ENCODE measurements around the gene CNEP1R1.

CNEP1R1 gene

GRCh38 chr16:50065624-50066481, 40.8 kb downstream of the CNEP1R1 start, which contains the start of gene HEATR3:
HEATR3 (plus strand) TSS chr16:50065970; CDS start chr16:50066132, 162 bp downstream.
- peak; percentile 77 for DNase-seq

GRCh38 chr16:50066482-50067289, 41.7 kb downstream of the CNEP1R1 start:
- no peak for DNase-seq

- DNase-seq, result no peak
These were observed 42.3 kb downstream of the CNEP1R1 start for GRCh38 chr16:50067290-50067853.

DNA sequence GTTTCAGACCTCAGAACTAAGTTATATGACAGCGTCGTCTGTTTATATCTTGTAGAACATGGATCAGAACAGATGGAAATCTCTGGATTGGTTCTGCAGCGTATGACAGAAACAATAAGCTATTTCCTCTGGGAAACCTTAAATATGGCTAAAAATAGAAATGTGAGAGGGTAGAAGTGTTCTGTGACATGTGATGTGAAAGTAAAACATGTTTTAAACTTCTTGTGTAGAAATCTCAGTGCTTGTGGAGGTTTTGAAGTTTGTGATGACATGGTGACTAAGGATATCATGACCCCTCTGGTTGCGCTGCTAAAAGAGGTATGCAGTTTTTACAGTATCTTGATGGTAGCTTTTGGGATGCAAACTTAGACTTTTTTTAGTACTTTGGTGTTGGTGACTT, 43.5 kb downstream of the CNEP1R1 start:
- no peak for DNase-seq

DNA sequence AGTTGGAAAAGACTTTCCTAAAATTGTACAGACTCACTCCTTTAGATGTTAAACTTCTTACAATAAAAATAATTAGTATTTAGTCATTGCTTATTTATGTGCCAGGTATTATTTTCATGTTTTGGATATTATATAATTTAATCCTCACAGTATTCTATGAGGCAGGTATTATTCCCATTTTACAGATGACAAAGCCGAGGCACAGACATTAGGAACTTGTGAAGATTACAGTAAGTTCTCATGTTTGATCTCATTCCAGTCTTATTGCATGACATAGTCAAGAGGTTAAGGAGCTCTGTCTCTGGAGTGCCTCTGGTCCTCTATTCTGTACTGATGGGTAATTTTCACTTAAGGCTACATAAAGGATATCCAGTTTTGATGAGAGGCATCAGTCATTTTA, 44.0 kb downstream of the CNEP1R1 start:
- DNase-seq, result no peak

- no peak for DNase-seq
These were observed 46.1 kb downstream of the CNEP1R1 start for GRCh38 chr16:50071075-50071671.

DNA sequence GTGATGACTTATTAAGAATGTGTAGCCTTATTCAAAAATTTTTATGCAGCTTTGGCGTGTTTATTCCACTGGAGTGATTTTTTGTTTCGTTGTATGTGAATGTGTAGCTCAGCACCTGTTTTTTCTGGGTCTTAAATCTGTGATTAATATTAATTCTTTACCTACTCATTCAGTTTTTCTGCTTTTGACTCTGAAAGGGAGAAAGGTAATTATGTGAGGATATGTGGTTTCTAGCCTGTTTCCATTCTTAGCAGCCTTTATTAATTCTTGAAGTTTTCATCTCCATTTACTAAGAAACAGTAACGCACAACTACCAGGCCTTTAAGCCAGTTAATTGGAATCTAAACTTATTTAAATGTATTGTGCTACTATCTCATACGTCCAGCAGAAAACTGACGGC, 47.7 kb downstream of the CNEP1R1 start:
- DNase-seq, result no peak

DNA sequence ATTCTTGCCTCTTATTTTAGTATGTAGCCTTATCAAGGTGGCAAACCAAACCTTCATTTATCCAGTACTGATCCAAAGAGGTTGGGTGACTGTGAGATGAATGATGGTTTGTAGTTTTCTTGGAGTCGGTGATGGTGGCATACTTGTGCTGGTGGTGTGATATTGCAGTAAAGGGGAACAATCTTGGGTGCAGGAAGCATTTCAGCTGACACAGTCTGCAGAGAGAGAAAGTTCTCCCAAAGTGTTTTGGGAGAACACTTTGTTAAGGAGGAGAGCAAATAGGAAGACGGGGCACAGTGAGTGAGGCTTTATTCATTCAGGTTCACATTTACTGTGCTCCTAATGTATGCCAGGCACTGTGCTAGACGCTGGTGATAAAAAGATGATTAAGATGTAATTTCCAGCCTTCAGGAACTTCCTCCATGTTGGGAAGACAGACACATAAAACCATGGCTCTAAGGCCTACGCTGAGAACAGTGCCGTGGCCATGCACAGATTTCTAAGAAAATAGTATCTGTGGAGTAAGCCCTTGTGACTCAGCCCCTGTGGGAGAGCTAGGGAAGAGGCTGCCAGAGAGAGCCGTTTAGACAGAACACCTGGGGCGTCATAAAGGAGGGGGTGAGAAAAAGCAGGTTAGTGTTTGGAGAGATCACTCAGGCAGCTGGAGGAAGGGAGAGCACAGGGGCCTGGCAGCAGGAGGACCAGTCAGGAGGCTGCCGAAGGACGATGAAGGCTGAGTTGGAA, 54.5 kb downstream of the CNEP1R1 start:
- no peak for DNase-seq

- no peak for DNase-seq
These were observed 56.5 kb downstream of the CNEP1R1 start for GRCh38 chr16:50081428-50082018.

GRCh38 chr16:50083996-50084395, 59.0 kb downstream of the CNEP1R1 start:
- no peak for DNase-seq

DNA sequence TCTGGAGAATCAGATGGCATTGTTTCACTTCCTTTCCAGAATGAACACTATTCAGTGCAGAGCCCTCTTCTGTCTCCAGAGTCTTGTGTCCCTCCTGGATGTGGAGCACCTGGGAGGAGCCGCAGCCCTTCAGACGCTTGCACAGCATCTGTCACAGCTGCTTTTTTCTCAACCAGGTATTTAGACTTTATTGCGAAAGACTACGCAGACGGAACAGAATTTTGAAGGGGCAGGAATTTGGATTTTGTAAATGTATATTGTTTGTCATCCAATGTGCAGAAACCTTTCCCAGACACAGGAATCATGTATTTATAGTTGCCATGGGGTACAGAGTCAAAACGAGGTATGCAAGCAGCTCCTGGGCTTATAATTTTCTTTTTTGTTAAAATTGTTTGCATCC, 61.2 kb downstream of the CNEP1R1 start:
- no peak for DNase-seq

Data from NCI-H526 treated with DMSO at 0.1 percent for 48 hours (cell line).